HG02571 (cell line): ENCODE results near the gene XXYLT1.
"Not testable (repeated sequence)": the region's sequence is repeated elsewhere in the genome, so short reads cannot be mapped to it uniquely, and the experiment has no call there.

Experiments used
- ATAC-seq: cut with Tn5 transposase; IDR thresholded peaks from one replicate; pipeline ENCODE4 v1.9.1; 2021; ENCODE audit warnings: mild to moderate bottlenecking, moderate library complexity; ENCODE audit not compliant: unreplicated experiment

The XXYLT1 gene

DNA sequence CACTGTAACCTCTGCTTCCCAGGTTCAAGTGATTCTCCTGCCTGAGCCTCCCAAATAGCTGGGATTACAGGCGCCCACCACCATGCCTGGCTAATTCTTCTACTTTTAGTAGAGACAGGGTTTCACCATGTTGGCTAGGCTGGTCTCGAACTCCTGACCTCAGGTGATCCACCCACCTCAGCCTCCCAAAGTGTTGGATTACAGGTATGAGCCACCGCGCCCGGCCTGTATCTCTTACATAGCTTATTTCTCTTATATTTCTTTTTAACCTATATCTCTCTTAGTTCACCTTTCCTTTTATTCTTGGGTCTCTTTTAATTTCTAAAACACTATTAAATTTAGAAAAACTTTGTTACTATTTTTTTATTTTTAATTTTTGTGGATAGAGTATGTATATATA is 42.1 kb downstream of the XXYLT1 start:
- not testable (repeated sequence) for ATAC-seq

DNA sequence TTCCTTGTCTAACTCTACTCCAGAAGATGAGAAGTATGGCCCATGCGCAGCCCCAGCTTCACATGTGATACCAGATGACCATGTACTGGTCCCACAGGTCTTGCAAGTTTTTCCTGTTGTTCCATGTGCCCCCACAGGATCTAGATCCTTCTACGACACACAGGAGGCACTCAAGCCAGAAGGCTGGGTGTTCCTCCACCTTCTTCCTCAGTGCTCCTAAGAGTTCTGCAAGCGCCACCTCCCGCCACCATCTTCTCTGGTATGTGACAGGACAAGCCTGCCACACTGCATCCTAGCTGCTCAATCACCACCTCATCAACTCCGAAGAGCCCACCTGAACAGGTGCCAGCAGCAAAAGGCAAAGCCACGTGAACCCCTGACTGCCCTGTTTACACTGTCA is 43.1 kb downstream of the XXYLT1 start:
- no peak for ATAC-seq

DNA sequence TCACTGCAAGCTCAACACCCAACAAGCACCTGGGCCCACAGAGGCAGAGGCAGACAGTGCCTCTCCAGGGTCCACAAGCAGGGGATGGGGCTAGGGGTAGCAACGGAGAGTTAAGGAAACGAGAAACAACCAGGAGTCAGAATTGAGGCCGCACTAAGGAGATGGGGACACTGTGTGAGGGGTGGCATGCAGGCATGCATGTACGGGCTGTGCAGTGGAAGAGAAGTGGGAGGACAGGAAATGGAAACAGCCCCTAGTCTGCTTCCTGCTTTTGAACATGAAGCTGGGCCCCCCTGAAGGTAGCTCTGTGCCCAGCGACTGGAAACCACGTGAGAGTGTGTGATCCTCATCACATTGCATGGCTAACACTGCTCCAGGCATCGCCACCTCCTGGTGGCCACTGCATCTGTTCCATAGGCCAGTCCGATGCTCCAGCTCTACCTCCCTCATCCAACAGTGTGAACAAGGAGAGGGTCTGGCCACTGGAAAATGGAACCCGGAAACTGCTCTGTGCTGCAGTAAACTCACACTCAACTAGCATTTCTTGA is 44.0 kb downstream of the XXYLT1 start:
- no peak for ATAC-seq

DNA sequence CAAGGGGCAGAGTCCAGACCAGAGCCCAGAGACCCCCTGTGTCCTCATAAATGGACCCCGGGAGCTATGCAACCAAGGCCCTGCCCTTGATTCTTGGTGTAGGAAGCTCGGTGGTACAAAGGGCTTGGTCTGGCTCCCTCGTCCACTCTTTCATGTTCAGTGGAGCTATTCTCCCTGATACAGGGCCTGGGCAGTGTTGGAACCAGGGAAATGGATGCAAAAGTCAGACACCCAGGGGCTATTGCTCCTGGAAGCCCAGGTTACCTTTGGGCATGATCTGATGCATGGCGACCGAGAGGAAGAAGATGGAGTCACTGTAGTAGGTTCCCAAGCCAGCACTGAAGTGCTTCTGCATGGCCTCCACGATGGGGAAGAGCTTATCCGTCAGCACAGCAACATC is 44.5 kb downstream of the XXYLT1 start:
- ATAC-seq, result no peak

DNA sequence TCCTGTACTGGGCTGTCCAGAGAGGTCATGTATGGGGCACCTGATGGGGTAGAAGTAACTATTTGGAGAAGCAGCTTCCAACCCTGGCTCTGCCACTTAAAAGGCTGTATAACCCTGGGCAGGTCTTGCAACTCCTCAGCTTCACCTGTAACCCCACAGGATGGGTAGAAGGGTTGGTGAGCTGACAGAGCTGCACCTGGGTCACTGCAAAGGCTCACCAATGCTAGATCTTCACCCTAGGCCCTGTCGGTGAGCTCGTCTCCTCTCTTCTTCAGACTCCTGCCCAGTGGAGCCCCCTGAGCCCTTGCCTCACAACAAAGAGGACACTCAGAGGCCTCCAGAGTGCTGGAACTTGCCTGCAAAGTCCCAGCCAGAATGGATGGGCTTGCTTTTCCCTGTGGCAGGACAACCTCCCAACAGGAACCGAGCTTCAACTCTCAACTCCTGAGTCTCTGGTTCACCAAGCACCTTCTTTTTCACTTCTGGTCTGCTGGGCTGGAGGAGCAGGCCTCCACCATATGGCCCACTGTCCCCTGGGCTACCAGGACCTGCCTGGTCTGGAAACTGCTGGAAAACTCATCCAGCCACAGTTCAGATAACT is 45.9 kb downstream of the XXYLT1 start:
- ATAC-seq, result no peak

DNA sequence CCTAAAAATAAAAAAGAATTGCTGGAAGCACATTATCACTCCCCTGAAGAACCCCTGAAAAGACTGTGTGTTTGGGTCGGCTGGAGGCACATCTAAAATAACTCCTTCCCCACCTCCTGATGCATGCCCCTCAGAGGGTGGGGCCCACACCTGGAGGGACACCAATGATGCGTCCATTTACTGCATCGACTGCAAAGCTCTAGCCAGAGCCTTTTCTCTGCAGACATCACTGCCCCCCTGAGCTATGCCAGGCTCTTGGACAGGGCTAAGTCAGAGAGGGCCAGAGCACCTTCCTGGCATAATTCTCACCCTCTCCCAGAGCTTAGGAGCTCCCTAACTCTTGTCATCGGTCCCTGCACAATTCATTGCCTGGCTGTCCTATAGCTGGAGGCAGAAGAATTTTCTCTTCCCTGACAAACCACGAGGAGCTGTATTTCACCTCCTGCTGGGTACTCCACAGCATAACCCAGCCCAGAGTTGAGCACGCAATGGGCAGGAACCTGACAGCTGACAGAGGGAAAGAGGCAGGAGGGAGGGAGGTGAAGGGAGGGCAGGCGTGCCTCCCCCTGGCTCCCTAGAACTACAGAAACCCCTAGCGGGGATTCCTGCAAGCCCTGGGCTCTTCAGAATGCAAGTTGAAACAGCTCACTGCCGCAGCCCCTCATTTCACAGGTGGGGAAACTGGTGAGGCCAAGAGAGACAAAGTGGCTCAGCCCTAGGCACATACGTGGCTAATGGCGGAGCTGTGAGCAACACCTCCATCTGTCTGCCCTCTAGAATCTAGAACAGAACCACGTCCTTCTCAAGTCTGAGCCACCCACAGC is 46.6 kb downstream of the XXYLT1 start:
- no peak for ATAC-seq

DNA sequence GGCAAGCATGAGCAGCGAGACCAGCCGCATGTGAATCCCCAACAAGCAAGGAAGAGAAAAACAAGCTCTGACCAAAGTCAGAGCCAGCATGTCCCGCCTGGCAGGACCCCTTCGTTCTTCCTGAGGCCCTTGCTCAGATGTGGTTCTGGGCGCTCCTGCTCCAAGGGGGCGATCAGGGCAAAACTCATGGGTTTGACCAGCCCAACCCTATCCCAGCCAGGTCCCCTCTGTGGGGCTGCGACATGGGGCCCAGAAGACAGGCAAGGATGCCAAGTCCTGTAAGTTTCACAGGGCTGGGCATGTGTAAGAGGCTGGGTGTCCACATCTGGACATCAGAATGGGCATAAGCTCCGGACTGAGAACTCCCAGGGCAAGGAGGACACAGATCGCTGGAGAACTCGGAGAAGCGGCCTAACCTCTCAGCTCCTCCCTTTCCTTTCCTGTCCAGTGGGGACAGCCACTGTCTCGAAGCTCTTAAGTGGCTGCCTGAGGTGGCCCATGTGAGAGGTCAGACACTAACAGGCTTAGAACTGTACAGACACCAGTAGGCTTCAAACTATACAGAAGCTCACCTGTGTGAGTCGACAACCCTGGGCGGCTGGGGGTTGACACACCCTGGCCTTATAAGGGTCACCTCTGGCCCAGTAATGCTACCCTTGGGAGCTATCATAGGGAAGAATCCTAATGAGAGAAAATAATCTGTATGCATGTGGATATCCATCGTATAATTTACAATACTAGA is 48.9 kb downstream of the XXYLT1 start:
- ATAC-seq, result no peak

DNA sequence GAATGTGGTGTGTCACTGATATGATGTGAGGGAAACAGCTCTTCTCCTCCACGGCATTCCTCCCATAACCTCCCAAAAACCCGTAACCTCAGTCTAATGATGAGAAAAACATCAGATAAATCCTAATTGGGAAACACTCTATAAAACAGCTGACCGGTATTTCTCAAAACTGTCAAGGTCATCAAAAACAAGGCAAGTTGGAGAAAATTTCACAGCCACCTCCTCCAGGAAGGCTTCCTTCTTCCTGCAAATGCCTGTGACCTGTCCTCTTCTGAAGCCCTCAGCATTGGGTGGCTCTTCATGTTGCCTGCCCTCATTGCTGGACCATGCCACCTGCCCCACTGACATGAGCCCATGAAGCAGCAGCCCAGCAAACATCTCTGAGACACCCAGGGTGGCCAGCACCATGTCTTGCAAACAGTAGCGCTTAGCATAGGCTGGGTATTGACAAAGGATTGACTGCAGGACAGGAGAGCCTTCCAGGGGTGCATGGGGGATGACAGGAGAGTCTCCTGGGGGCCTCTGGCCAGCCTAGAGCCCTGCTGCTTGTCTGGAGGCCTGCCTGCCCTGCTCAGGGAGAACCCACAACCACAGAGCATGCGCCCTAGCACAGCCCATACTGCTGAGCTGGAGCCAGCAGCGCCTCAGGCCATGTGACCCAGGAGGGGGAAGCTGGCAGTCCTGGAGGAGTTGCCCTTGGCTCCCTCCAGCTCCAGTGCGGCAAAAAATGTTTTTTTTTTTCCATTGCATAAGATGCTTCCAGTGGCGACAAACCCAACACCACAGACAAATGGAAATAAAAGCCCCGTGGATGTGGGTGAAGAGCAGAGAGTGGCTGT is 49.7 kb downstream of the XXYLT1 start:
- ATAC-seq, result no peak

DNA sequence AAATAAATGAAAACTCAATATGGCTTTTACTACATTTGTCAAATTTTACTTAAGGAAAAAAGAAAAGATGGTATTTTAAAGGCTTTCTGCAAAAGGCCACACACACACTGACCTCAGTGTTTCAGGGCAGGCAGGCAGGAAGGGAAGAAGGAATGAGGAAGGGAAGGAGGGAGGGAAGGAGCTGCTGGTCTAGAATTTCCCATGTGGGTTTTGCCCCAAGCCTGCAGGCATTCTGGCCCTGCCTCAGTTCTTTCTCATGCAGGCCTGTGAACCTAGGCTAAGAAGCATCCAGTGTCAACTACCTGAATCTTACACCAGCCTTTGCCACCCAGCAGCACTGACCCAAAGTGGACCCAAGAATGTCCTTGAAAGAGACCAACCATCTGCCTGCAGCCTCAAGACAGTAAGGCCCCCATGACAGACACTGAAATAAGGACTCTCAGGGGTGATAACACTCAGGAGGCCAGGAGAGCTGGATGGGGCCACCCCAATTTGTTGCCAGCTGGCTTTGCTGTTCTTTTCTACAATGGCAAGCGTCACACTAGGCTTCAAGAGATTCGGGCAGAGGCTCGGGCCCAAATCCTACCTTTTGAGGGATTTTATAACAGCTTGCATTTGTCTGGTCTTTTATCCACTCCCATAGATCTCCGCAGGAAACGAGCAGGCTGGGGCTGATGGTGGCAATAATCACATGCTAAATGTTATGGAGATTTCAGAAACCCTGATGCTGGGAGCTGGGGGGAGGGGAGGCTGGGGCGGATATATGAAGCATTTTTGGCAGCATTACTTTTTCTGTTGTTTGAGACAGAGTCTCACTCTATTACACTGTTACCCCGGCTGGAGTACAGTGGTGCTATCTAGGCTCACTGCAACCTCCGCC is 51.4 kb downstream of the XXYLT1 start:
- ATAC-seq, result no peak

DNA sequence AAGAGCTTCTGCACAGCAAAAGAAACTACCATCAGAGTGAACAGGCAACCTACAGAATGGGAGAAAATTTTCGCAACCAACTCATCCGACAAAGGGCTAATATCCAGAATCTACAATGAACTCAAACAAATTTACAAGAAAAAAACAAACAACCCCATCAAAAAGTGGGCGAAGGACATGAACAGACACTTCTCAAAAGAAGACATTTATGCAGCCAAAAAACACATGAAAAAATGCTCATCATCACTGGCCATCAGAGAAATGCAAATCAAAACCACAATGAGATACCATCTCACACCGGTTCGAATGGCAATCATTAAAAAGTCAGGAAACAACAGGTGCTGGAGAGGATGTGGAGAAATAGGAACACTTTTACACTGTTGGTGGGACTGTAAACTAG is 52.6 kb downstream of the XXYLT1 start:
- not testable (repeated sequence) for ATAC-seq

DNA sequence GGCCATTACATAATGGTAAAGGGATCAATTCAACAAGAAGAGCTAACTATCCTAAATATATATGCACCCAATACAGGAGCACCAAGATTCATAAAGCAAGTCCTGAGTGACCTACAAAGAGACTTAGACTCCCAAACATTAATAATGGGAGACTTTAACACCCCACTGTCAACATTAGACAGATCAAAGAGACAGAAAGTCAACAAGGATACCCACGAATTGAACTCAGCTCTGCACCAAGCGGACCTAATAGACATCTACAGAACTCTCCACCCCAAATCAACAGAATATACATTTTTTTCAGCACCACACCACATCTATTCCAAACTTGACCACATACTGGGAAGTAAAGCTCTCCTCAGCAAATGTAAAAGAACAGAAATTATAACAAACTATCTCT is 55.4 kb downstream of the XXYLT1 start:
- ATAC-seq, result not testable (repeated sequence)

DNA sequence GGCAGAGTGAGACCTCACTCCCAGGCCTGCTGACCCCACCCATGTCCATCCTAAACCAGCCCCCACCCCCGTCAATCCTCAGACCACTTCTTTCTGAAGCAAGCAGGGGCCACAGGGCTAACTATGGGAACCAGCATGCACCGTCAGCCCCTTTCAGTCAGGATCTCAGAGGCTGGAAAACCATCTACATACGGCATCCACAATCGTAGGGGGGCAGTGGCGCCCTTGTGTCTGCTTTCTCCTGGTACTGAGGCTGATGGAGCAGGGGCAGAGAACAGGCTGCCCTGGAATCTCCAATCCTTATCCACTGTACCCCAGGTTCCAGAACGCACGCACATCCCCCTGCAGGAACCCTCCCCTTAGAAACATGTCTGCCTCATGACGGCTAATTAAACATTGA is 56.6 kb downstream of the XXYLT1 start:
- no peak for ATAC-seq

DNA sequence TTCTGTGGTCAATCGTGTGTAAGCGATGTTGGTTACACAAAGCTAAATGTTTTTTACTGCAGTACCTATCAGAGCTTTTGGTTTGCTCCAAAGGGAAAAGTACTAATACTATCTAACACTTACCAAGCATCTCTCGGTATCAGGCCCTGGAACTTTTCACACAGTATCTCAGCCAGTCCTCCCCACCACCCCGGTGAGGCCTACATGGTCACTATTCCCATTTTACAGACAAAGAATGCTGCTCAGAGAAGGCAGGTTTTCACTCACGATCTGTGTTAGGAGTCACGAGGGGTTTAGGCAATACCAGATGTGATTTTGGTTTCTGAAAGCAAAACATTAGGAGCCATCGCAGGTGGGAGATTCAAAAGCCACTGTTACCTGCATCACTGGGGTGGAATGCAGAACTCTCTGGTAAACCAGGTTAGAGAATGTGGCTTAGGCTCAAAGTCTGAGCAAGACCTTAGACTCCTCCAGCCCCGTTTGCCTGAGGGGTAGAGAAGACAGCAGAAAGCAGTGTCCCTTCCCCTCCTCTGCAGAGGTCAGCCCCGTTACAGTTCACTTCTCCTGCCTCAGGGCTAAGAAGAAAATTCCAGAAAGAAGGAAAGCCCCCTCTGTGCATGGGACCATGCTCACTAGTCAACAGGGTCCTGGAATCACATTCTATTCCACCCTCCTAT is 57.2 kb downstream of the XXYLT1 start:
- no peak for ATAC-seq

DNA sequence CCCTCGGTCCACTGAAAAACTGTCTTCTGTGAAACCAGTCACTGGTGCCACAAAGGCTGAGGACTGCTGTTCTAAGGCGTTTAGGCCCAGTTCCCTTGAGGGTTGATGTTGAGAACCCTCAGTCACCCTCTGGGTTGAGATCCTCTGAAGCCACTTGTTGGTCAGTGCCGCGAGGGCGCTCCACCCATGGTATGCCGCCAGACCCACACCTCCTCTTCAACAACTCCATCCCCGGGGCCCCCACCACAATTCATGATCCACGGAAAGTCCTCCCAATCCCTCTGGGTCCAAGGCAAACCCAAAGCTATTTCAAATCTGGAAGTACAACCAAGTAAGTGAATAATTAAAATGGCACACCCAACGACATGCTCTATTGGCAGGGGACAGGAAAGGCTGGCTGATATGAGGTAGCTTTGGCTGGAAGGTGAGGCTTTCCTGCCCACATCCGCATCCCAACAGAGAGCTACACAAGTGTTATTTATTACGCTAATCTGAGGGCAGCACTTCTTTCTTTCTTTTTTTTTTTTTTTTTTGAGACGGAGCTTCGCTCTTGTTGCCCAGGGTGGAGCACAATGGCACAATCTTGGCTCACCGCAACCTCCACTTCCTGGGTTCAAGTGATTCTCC is 58.1 kb downstream of the XXYLT1 start:
- ATAC-seq, result no peak

DNA sequence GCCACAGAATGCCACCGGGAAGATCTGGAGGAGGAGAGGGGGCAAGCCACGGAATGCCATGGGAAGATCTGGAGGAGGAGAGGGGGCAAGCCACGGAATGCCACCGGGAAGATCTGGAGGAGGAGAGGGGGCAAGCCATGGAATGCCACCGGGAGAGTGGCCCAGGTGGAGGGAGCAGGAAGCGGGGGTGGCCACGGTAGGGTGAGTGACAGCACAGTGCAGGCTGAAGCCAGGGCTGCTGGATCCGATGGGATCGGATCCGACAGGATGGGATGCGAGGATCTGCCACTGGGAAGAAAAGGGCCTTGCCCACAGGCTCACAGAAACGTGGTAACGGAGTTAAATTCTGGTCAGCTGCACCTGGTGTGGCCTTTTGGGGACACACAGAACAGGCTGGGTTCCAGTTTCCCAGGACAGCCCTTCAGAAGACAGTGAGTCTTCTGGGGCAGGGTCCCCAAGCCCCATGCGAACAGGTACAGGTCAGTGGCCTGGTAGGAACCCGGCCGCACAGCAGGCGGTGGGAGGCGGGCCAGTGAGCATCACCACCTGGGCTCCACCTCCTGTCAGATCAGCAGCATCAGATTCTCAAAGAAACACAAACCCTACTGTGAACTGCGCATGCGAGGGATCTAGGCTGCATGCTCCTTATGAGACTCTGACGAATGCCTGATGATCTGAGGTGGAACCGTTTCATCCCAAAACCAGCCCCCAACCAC is 58.8 kb downstream of the XXYLT1 start:
- no peak for ATAC-seq

DNA sequence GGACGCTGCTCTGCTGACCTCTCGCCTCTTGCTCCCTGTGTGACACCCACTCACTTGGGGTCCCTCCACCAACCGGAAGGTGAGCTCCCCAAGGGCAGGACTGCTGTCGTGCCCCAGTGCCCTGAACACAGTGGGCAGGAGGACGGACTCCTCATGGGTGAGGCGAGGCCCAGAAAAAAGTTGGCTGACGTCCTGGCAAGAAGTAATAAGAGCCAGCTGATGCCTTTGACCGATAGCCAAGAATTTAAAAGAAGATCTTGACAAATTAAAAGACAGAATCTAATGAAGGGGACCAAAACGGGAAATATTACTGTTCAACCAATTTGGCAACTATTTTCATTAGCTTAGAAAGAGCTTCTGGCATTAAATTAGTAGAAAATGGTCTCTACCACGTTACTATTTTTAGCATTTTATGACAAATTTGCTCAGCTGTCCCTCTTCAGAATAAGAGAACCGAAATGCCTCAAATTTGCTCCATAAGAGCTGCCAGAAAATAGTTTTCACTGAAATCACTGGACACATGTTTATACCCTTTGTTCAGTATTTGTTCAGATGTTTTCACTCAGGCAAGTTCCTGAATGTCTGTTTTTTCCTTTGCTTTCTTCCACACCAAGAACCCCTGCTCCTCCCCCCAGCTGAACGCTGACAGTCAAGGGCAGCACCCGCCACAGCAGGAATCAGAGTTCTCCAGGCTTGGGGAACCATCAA is 60.5 kb downstream of the XXYLT1 start:
- ATAC-seq, result no peak

DNA sequence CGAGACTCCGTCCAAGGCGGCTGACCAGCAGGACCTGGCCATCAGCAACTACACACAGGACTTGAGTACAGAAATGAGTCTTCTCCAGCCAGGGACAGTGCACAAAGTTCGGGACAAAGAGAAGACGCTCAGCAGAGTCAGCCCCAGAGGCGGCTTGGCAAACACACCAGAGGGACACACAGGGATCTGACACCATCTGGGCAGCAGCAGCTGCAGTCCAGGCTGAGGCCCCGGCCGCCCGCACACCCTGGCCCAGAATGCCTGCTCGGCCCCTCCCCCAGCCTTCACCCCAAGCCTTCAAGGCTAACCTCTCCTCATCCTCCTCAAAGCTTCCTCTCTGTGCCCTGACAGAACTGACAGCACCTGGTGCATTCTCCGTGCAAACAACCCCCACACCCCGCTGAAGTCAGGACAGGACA is 61.1 kb downstream of the XXYLT1 start:
- no peak for ATAC-seq
